HG03442 (cell line): Measurements from ENCODE around the gene OR7A17.

Experiments
- ATAC-seq: cut with Tn5 transposase; IDR thresholded peaks from one replicate; pipeline ENCODE4 v1.9.1; 2021; ENCODE audit warnings: mild to moderate bottlenecking, moderate library complexity; ENCODE audit not compliant: unreplicated experiment

OR7A17 gene

DNA sequence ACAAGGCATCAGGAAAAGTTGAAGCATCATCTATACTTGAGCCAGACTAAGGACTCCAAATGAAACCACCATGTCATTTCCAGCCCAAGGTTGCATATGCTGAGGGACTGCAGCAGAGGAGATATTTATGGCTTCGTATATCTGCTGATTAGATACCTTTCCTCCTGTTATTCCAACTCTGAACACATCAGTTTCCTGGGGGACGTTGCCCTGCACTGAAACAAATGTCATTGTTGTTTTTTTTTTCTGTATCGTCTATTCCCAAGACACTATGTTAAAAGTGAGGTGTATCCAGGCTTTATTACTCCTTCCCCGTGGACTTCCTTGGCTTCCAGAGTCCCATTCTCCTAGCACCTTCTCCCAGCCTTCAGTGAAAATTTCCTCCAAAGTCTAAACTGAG lies at the start of gene OR7A17:
TSS of gene OR7A17 (minus strand) at position 101 of the 400 bp plus-strand sequence. CDS start 4,777 bp downstream, outside the sequence.
- ATAC-seq = no peak

DNA sequence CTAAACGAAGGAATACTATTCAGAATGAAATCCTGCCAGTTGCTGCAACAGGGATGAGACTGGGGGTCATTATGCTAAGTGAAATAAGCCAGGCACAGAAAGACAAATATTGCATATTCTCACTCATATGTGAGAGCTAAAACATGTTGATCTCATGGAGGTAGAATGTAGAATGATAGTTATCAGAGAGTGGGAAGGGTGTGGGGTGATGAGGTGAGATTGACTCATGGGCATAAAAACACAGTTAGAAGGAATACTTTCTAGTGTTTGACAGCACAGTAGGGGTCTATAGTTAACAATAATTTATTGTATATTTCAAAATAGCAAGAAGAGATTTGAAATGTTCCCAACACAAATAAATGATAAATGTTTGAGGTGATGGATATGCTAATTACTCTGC lies 47.6 kb upstream of the OR7A17 start:
- no peak for ATAC-seq

DNA sequence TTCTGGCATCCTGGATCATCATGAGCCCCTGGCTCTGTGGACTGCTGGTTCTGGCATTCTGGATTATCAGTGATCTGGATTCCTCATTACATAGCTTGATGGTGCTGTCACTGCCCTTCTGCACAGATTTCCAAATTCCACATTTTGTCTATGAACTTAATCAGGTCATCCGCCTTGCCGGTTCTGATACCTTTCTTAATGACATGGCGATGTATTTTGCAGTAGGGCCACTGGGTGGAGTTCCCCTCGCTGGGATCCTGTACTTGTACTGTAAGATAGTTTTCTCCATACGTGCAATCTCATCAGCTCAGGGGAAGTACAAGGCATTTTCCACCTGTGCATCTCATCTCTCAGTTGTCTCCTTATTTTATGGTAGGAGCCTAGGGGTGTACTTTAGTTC lies 30.9 kb upstream of the OR7A17 start:
- ATAC-seq = no peak

DNA sequence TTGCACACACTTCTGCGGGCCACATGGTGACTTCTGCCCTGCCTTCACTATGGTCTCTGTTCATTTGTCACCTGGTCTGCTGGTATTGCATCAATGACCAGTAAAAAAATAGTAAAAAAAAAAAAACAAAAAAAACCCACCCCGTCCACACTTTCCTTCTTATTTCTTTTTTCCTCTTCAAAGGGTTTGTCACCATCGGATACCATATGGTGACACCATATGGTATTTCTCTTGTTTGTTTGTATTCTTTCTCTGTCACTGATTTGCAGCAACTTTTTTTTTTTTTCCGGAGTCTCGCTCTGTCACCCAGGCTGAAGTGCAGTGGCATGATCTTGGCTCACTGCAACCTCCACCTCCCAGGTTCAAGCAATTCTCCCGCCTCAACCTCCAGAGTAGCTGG lies 29.2 kb upstream of the OR7A17 start:
- no peak for ATAC-seq

DNA sequence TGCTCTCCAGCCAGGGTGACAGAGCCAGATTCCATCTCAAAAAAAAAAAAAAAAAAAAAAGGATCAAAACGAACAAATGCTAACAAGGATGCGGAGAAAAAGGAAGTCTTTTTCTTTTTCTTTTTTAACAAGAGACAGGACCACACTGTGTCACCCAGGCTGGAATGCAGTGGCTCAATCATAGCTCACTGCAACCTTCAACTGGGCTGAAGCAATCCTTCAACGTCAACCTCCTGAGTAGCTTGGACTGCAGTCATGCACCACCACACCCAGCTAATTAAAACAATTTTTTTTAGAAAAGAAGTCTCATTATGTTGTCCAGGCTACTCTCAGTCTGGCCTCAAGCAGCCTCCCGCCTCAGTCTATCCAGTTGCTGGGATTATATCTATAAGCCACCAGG lies 20.8 kb upstream of the OR7A17 start:
- ATAC-seq = no peak

DNA sequence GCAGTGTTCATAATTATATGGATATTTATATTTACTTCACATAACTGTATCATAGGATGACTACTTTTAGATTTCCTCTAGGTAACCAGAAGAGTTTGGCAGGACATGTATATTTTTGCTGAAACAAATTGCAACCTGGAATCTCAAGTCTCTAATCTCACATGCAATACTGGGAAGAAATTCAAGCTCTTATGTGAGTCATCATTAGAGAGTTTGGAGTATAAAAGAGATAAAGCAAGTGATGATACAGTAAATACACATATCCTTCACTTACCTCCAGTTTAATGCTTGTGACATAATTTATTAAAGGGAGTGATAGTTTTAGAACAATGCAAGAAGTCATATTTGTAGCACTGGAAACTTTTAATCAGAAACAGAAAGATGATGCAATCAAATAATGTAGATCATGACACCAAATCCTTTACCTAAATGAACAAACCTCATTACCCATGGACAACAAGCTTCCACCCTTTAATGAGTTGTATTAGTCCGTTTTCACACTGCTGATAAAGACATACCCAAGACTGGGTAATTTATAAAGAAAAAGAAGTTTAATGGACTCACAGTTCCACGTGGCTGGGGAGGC lies 15.8 kb upstream of the OR7A17 start:
- no peak for ATAC-seq

DNA sequence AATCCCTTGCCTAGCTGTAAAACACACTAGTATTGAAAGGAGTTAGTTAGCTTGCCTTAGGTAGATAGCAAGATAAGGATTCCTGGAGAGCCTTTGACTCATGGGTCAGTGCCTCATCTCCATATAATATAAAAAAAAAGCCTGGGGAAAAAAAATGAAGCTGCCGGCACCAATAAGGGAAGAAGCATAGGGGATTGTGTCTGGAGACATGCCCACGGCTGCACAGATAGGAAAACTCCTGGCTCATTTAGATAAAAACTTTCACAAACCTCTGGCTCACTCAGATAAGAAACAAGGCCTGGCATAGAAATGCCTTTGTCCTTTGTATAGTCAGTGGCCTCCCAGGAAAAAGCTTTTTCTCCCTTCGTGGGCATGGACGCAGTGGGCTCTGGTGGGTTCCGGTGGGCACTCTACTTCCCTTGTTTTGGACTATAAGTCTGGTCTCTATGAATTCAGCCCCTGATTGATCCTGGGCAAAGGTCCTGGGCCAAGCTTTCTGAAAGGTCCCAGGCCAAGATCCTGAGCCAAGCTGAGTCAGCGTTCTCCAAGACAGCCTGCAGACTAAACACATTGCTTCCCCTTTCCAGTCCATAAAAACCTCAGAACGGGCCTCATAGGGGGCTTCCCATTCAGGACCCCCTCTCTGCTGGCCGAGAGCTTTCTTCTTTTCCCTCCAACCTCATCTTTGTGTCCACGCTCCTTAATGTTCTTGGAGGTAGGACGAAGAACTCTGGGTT lies 4.9 kb upstream of the OR7A17 start:
- ATAC-seq = no peak

DNA sequence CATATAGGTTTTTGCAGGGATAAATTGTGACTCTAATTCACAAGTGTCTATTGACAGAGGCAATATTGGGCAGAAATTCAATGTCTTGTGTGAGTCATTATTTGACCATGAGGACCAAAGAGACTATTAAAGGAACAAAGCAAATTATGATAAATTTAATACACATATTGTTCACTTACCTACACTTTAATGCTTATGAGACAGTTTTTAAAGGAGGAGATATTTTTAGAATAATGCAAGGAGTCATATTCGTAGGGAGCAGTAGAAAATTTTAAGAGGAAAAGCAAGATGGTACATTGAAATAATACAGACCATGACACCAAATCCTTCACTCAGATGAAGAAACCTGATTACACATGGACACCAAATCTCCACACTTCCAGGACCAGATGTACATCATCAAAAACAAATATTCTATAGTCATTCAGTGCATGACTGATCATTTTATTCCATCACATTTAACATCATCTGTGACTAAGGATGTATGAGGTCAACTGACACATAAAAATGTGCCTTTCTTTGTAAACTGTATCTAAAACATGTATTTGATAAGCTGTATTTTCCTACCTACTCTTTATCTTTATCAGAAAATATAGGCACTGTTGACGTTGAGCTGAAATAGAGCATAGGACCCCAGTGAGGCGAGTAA lies 4.2 kb upstream of the OR7A17 start:
- ATAC-seq = no peak

DNA sequence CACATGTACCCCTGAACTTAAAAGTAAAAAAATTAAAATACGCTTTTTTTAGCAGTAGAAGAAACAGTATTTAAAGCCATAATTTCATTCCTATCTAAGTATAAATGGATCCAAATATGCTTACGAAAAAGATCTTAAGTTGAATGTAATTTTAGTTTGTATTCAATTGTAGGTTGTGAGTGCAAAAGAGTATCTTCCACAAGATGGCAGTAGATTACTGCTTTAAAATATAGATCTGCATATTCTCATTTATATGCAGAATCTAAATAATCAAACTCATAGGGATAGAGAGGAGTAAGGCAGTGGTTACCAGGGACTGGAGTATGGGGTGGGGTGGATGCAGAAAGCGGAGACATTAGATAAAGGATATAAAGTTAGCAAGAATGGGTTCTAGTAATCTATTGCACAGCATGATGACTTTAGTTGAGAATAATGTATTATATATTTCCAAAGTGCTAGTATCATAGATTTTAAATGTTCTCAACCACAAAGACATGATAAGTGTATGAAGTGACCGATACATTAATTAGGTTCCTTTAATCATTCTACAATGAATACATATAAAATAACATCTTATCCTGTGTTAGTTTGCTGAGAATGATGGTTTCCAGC lies 14.2 kb downstream of the OR7A17 start:
- no peak for ATAC-seq

DNA sequence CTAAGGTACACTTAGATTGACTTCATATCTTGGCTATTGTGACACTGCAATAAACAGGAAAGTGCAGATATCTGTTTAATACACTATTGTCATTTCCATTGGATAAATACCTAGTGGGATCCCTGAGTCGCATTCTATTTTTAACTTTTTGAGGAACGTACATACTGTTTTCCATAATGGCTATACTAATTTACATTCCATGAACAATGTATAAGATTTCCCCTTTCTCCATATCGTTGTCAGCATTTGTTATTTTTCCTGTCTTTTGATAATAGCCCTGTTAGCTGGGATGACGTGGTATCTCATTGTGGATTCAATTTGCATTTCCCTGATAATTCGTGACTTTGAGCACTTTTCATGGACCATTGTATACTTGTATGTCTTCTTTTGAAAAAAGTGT lies 17.4 kb downstream of the OR7A17 start:
- ATAC-seq = no peak

DNA sequence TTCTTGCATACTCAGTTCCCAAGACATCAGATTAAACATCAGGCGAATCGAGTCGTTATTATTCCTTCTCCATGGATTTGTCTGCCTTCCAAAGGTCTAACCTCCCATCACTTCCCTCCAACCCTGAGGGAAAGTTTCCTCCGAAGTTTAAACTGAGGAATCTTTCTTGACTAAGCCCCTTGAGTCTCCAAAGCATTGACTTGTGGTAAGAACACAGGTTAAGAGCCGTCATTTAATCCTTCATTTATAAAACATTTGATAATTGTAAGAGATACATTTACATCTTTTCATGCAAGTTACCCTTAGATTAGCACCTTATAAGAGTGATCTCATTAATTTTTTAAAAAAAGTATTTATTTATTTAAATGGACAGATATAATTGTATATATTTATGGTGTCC lies 37.1 kb downstream of the OR7A17 start, which contains the start of gene OR7A10:
TSS of gene OR7A10 (minus strand) at position 101 of the 400 bp plus-strand sequence. CDS start 7,045 bp downstream, outside the sequence.
- no peak for ATAC-seq

DNA sequence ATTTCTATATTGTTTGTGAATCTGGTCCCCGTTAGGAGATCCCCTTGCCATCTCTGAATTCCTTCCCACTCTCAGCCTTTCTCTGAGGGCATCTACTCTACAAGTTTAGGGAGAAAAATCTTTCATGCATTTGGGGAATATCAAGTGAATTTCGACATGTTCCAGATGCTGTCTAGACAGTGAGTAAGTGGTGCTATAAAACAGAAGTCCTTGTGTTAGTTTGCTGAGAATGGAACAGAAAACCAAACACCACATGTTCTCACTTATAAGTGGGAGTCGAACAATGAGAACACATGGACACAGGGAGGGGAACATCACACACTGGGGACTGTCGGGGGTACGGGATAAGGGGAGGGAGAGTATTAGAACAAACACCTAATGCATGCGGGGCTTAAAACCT lies 42.4 kb downstream of the OR7A17 start:
- ATAC-seq = no peak

DNA sequence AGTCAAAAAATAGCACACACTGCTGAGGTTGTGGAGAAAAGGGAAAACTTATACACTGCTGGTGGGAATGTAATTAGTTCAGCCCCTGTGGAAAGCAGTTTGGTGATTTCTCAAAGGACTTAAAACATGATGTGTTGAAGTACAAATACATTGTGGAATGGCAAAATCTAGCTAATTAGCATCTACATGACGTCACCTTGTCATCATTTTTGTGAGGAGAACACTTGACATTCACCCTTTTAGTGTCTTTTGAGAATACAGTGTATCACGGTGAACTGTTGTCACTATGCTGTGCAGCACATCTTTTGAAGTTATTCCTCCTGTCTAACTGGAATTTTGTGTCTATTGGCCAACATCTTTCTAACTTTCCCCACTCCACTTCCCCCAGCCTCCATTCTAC lies 42.8 kb downstream of the OR7A17 start:
- no peak for ATAC-seq

DNA sequence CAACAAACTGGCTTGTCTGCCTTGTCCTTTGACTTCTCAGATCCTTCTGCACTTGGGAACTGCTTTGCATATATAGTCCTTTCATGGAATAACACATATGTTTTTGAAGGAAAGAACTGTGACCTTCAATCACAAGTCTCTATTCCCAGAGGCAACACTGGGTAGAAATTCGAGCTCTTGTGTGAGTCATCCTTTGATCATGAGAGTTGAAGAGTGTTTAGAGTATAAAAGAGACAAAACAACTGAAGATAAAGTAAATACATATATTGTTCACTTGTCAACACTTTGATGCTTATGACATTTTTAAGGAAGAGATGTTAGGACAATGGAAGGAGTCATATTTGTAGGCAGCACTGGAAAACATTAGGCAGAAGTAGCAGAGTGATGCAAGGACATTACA lies 45.7 kb downstream of the OR7A17 start:
- ATAC-seq = no peak

DNA sequence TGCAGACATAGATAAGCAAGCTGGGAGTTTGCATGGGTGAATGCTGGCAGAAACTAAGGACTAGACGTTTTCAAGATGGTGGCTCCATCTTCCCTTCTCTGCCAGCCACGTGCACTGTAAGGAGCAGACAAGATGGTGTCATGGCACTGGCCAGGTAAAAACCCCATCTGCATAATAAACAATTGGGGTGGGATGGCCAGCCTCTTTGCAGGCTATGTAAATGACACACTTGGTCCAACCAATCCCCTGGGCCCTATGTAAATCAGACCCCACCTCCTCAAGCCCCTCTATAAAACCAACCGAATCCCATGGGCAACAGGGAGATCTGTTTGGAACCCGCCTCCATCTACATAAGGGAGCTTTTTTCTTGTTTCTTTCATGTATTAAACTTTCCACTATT lies 48.5 kb downstream of the OR7A17 start:
- ATAC-seq = no peak

DNA sequence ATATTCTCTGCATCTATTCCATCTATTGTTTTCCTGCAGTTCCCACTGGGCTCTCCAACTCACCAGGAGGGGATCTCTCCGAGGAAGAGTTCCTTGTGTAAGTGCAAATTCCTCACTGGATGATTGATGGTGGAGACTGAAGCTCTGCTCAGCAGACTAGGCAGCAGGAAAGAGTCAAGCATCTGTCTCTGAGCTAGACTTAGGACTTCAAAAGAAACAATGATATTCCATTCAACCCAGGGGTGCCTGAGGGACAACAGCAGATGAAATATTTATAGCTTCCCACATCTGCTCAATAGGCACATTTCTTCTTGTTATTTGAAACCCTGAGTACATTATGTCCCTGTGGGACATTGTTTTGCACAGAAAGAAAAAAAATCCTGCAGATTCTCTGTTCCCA lies 50.9 kb downstream of the OR7A17 start, which contains the start of the genes OR7A5 and OR7C1:
TSS of gene OR7A5 (minus strand) at position 175 of the 400 bp plus-strand sequence. CDS start 6,944 bp downstream, outside the sequence.
TSS of gene OR7C1 (minus strand) at position 175 of the 400 bp plus-strand sequence. CDS start 35,049 bp downstream, outside the sequence.
- no peak for ATAC-seq

DNA sequence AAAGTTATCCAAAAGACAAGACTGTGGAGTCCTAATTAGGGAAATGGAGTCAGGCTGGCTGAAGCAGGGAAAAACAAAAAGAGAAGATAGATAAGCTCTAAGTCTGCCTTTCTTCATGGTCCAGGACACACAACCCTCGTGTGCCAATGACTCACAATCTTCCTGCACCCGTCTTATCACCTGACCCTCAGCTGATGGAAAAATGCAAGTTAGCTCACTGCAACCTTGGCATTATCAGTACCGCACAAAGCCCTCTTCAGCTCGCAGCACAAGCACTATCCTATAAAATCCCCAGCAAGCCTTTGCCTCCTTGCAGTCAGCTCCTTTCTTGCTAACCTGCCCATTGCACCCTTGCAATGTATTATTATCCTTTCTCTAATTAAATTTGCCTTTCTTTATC lies 55.2 kb downstream of the OR7A17 start:
- no peak for ATAC-seq
